Measurements from ENCODE around the gene DDX39B. TPM values are rescaled to one million over a fixed set of nuclear protein-coding genes. Genes with fewer than 3 reads are reported as not detected.

The DDX39B gene
- total and polyA plus RNA-seq, 9 of the 15 experiments (the other 6 are each of a cell fraction or from before 2014, with no cell fraction given), result 479 to 869 (median 592) TPM

DNA sequence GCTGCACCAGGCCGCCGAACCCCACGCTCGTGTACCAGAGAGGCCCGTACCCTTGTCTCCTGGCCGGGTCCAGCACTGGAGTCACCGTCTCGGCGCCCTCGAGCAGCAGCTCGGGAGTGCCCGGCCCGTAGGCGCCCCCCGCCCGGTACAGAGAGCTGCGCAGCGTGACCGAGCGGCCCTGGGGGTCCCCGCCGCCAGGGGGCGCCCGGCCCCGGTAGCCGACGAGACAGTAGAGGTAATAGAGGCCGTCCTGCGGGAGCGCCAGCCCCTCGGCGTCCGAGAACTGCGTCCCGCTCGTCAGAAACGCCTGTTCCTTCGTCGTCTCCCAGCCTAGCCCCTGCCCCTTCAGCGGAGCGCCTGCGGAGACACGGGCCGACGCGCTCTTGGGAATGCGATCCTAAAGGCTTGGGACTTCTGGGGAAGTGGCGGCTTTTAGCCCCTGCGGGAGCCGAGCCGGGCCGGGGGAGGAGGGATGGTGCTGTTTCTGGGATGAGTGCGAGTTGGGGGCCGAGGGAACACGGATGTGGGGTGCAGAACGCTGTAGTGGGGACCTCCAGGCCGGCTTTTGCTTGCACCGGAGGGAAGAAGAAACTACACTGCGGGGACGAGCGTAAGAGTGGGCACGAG lies 39.1 kb upstream of the DDX39B start (continued):
- TF ChIP-seq, protein P1, sequence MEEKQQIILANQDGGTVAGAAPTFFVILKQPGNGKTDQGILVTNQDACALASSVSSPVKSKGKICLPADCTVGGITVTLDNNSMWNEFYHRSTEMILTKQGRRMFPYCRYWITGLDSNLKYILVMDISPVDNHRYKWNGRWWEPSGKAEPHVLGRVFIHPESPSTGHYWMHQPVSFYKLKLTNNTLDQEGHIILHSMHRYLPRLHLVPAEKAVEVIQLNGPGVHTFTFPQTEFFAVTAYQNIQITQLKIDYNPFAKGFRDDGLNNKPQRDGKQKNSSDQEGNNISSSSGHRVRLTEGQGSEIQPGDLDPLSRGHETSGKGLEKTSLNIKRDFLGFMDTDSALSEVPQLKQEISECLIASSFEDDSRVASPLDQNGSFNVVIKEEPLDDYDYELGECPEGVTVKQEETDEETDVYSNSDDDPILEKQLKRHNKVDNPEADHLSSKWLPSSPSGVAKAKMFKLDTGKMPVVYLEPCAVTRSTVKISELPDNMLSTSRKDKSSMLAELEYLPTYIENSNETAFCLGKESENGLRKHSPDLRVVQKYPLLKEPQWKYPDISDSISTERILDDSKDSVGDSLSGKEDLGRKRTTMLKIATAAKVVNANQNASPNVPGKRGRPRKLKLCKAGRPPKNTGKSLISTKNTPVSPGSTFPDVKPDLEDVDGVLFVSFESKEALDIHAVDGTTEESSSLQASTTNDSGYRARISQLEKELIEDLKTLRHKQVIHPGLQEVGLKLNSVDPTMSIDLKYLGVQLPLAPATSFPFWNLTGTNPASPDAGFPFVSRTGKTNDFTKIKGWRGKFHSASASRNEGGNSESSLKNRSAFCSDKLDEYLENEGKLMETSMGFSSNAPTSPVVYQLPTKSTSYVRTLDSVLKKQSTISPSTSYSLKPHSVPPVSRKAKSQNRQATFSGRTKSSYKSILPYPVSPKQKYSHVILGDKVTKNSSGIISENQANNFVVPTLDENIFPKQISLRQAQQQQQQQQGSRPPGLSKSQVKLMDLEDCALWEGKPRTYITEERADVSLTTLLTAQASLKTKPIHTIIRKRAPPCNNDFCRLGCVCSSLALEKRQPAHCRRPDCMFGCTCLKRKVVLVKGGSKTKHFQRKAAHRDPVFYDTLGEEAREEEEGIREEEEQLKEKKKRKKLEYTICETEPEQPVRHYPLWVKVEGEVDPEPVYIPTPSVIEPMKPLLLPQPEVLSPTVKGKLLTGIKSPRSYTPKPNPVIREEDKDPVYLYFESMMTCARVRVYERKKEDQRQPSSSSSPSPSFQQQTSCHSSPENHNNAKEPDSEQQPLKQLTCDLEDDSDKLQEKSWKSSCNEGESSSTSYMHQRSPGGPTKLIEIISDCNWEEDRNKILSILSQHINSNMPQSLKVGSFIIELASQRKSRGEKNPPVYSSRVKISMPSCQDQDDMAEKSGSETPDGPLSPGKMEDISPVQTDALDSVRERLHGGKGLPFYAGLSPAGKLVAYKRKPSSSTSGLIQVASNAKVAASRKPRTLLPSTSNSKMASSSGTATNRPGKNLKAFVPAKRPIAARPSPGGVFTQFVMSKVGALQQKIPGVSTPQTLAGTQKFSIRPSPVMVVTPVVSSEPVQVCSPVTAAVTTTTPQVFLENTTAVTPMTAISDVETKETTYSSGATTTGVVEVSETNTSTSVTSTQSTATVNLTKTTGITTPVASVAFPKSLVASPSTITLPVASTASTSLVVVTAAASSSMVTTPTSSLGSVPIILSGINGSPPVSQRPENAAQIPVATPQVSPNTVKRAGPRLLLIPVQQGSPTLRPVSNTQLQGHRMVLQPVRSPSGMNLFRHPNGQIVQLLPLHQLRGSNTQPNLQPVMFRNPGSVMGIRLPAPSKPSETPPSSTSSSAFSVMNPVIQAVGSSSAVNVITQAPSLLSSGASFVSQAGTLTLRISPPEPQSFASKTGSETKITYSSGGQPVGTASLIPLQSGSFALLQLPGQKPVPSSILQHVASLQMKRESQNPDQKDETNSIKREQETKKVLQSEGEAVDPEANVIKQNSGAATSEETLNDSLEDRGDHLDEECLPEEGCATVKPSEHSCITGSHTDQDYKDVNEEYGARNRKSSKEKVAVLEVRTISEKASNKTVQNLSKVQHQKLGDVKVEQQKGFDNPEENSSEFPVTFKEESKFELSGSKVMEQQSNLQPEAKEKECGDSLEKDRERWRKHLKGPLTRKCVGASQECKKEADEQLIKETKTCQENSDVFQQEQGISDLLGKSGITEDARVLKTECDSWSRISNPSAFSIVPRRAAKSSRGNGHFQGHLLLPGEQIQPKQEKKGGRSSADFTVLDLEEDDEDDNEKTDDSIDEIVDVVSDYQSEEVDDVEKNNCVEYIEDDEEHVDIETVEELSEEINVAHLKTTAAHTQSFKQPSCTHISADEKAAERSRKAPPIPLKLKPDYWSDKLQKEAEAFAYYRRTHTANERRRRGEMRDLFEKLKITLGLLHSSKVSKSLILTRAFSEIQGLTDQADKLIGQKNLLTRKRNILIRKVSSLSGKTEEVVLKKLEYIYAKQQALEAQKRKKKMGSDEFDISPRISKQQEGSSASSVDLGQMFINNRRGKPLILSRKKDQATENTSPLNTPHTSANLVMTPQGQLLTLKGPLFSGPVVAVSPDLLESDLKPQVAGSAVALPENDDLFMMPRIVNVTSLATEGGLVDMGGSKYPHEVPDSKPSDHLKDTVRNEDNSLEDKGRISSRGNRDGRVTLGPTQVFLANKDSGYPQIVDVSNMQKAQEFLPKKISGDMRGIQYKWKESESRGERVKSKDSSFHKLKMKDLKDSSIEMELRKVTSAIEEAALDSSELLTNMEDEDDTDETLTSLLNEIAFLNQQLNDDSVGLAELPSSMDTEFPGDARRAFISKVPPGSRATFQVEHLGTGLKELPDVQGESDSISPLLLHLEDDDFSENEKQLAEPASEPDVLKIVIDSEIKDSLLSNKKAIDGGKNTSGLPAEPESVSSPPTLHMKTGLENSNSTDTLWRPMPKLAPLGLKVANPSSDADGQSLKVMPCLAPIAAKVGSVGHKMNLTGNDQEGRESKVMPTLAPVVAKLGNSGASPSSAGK (IDR thresholded peaks at IDR 0.05), result peak; percentile 93
- TF ChIP-seq, protein P2, sequence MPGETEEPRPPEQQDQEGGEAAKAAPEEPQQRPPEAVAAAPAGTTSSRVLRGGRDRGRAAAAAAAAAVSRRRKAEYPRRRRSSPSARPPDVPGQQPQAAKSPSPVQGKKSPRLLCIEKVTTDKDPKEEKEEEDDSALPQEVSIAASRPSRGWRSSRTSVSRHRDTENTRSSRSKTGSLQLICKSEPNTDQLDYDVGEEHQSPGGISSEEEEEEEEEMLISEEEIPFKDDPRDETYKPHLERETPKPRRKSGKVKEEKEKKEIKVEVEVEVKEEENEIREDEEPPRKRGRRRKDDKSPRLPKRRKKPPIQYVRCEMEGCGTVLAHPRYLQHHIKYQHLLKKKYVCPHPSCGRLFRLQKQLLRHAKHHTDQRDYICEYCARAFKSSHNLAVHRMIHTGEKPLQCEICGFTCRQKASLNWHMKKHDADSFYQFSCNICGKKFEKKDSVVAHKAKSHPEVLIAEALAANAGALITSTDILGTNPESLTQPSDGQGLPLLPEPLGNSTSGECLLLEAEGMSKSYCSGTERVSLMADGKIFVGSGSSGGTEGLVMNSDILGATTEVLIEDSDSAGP (CRISPR knock-in tag; IDR thresholded peaks at IDR 0.05), result peak; percentile 78; the same call in 1 of the 2 replicates
- TF ChIP-seq JUN (IDR thresholded peaks at IDR 0.05; ENCODE audit: borderline replicate concordance, low read depth, low read length), result 0 out of 2 replicates have a peak, but pooled peaks have one; percentile 38
- 0 out of 2 replicates have a peak, but pooled peaks have one; percentile 58 for TF ChIP-seq JUN (CRISPR knock-in tag; IDR thresholded peaks at IDR 0.05; ENCODE audit: borderline replicate concordance)
- TF ChIP-seq, protein P3, sequence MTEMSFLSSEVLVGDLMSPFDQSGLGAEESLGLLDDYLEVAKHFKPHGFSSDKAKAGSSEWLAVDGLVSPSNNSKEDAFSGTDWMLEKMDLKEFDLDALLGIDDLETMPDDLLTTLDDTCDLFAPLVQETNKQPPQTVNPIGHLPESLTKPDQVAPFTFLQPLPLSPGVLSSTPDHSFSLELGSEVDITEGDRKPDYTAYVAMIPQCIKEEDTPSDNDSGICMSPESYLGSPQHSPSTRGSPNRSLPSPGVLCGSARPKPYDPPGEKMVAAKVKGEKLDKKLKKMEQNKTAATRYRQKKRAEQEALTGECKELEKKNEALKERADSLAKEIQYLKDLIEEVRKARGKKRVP (CRISPR knock-in tag; IDR thresholded peaks at IDR 0.05), result peak; percentile 27; the same call in 1 of the 2 replicates
- TF ChIP-seq, protein P4, sequence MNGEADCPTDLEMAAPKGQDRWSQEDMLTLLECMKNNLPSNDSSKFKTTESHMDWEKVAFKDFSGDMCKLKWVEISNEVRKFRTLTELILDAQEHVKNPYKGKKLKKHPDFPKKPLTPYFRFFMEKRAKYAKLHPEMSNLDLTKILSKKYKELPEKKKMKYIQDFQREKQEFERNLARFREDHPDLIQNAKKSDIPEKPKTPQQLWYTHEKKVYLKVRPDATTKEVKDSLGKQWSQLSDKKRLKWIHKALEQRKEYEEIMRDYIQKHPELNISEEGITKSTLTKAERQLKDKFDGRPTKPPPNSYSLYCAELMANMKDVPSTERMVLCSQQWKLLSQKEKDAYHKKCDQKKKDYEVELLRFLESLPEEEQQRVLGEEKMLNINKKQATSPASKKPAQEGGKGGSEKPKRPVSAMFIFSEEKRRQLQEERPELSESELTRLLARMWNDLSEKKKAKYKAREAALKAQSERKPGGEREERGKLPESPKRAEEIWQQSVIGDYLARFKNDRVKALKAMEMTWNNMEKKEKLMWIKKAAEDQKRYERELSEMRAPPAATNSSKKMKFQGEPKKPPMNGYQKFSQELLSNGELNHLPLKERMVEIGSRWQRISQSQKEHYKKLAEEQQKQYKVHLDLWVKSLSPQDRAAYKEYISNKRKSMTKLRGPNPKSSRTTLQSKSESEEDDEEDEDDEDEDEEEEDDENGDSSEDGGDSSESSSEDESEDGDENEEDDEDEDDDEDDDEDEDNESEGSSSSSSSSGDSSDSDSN (IDR thresholded peaks at IDR 0.05; ENCODE audit: borderline replicate concordance in 1 of 2, low read depth in 2 of 2, low read length in 2 of 2), result peak; percentile 95 to 96
- TF ChIP-seq CXXC5 (CRISPR knock-in tag; IDR thresholded peaks at IDR 0.05), result peak; percentile 97
- TF ChIP-seq TOE1 (IDR thresholded peaks at IDR 0.05; ENCODE audit: borderline replicate concordance), result peak; percentile 76; the same call in 1 of the 2 replicates
- peak; percentile 91; the same call in 1 of the 2 replicates for TF ChIP-seq TOE1 (CRISPR knock-in tag; IDR thresholded peaks at IDR 0.05; ENCODE audit: borderline replicate concordance, low read depth)
